ENCODE data around the gene ST3GAL2. TPM values are rescaled to one million over a fixed set of nuclear protein-coding genes. Genes with fewer than 3 reads are reported as not detected.

ST3GAL2 gene
- total and polyA plus RNA-seq, 9 of the 15 experiments (the other 6 are each of a cell fraction or from before 2014, with no cell fraction given), result 1.5 to 108 (median 34.3) TPM

DNA sequence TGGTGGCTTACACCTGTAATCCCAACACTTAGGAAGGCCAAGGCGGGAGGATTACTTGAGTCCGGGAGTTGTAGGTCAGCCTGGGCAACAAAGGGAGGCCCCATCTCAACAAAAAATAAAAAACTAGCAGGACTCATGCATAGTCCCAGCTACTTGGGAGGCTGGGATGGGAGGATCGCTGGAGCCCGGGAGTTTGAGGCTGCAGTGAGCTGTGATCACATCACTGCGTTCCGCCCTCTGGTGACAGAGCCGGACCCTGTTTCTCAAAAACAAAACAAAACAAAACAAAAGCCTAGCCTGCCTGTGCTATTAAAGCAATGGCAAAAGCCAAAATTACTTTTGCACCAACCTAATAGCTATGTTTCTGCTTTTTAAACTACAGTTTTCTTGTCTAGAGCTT lies 17.0 kb upstream of the ST3GAL2 start (continued):
- TF ChIP-seq, protein P1, sequence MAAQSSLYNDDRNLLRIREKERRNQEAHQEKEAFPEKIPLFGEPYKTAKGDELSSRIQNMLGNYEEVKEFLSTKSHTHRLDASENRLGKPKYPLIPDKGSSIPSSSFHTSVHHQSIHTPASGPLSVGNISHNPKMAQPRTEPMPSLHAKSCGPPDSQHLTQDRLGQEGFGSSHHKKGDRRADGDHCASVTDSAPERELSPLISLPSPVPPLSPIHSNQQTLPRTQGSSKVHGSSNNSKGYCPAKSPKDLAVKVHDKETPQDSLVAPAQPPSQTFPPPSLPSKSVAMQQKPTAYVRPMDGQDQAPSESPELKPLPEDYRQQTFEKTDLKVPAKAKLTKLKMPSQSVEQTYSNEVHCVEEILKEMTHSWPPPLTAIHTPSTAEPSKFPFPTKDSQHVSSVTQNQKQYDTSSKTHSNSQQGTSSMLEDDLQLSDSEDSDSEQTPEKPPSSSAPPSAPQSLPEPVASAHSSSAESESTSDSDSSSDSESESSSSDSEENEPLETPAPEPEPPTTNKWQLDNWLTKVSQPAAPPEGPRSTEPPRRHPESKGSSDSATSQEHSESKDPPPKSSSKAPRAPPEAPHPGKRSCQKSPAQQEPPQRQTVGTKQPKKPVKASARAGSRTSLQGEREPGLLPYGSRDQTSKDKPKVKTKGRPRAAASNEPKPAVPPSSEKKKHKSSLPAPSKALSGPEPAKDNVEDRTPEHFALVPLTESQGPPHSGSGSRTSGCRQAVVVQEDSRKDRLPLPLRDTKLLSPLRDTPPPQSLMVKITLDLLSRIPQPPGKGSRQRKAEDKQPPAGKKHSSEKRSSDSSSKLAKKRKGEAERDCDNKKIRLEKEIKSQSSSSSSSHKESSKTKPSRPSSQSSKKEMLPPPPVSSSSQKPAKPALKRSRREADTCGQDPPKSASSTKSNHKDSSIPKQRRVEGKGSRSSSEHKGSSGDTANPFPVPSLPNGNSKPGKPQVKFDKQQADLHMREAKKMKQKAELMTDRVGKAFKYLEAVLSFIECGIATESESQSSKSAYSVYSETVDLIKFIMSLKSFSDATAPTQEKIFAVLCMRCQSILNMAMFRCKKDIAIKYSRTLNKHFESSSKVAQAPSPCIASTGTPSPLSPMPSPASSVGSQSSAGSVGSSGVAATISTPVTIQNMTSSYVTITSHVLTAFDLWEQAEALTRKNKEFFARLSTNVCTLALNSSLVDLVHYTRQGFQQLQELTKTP (IDR thresholded peaks at IDR 0.05; ENCODE audit: low read depth in 1 of 2, partially characterized antibody in 2 of 2), result peak in 1 of 2 experiments; percentile 9
- no peak for TF ChIP-seq SMAD2 (IDR thresholded peaks at IDR 0.05; ENCODE audit: low read depth, low read length)
- TF ChIP-seq ZNF217 (CRISPR knock-in tag; IDR thresholded peaks at IDR 0.05), result no peak
- TF ChIP-seq MIER1 (IDR thresholded peaks at IDR 0.05; ENCODE audit: low read depth), result no peak
- TF ChIP-seq TAF7 (tag; IDR thresholded peaks at IDR 0.05), result no peak
- peak; percentile 30 to 73; a peak in 3 of 4 replicates for TF ChIP-seq KDM1A (IDR thresholded peaks at IDR 0.05)
- no peak for TF ChIP-seq MITF (IDR thresholded peaks at IDR 0.05)
- TF ChIP-seq BCOR (IDR thresholded peaks at IDR 0.05), result peak; percentile 87
- TF ChIP-seq MGA (IDR thresholded peaks at IDR 0.05), result no peak
- no peak for TF ChIP-seq ZNF79 (CRISPR knock-in tag; IDR thresholded peaks at IDR 0.05; ENCODE audit: low read depth)

All from K562 (cell line).